Adipose tissue (tissue), 3 donors: Measurements from ENCODE around the gene BMP7. TPM values are rescaled to one million over a fixed set of nuclear protein-coding genes. Genes with fewer than 3 reads are reported as not detected.

ENCODE experiments used
- H3K27ac ChIP-seq: one replicate; pipeline ENCODE4 v1.5.1; 2013; ENCODE audit warnings: low read depth, low read length
- WGBS, 3 donors: extraction: QIAGEN DNeasy Blood & Tissue Kit; methylation state at CpG; one replicate each; pipeline ENCODE4 v1.1.7; 2013; 5-methylcytosine and 5-hydroxymethylcytosine counted together
- polyA plus RNA-seq, 3 donors: library from polyadenylated mRNA; stranded (reverse); fragments of 200-250 nt; gene quantifications; one replicate each; pipeline ENCODE4 v1.2.3, GENCODE V29; 2013
- donor health status: healthy with polysubstance abuse.
- donor health status: Bipolar disorder and iron deficiency.
- donor health status: healthy.

Gene BMP7
- polyA plus RNA-seq, 3 donors = 0.41 to 1.1 (median 0.43) TPM

DNA sequence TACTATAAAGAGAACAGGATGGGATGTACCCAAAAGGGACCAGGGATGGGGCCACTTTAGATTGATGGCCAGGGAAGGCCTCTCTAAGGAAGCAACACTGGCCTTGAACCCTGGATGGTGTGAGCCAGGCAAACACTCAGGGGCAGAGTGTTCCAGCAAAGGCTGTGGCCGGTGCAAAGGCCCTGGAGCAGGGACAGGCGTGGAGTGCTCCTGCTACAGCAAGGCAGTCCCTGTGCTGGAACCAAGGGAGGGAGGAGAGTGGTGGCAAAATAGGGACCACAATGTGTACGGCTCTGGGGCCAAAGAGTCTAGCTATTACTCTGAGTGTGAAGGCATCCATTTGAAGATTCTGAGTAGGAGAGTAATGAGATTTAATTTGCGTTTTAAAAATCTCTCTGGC is 131.6 kb downstream of the BMP7 start:
- WGBS, 3 donors = 75 to 88% (median 86%) methylated on average over 4 of the region's 4 CpGs
- no peak overlapping the region for H3K27ac ChIP-seq

DNA sequence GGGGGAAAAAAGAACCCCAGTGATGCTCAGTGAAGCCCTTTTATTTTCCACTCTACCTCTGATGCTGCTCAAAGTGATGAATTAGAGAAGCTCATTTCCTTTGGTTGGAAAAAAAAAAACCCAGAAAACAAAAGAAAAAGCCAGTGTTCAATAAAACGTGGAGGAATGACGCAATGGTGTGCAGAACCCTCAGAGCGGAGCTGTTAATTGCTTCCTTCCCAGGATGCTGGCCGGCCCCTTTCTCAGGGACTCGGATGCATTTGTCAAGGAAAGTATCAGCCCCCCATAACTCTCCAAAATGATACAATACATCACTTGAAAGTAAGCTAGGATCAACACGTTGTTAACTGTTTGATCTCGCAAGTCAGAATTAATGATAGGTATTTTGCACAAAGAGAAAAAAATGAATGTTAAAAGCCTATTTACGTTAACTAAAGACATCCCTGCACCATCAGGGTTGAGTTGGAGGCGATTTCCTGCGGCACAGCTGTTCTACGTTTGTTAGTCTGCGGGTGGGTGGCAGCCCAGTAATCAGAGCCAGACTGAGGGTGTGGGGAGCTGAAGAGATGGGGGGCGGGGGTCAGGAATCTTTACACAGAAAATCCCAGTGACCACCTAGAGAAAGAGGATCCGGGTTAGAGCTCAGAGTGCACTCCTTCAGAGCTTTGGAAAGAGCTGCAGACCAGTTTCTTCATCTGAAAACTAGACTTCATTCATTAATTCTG is 132.4 kb downstream of the BMP7 start:
- WGBS, 3 donors = 25 to 34% (median 26%) methylated on average over 14 of the region's 14 CpGs
- no peak overlapping the region for H3K27ac ChIP-seq

GRCh38 chr20:57131601-57132391 is 134.6 kb downstream of the BMP7 start:
- no peak overlapping the region for H3K27ac ChIP-seq
- WGBS, 3 donors = 72 to 82% (median 77%) methylated on average over 13 of the region's 13 CpGs

- 80 to 83% (median 83%) methylated on average over 10 of the region's 10 CpGs for WGBS, 3 donors
- no peak overlapping the region for H3K27ac ChIP-seq
Observed at GRCh38 chr20:57131077-57131476, 135.4 kb downstream of the BMP7 start.

DNA sequence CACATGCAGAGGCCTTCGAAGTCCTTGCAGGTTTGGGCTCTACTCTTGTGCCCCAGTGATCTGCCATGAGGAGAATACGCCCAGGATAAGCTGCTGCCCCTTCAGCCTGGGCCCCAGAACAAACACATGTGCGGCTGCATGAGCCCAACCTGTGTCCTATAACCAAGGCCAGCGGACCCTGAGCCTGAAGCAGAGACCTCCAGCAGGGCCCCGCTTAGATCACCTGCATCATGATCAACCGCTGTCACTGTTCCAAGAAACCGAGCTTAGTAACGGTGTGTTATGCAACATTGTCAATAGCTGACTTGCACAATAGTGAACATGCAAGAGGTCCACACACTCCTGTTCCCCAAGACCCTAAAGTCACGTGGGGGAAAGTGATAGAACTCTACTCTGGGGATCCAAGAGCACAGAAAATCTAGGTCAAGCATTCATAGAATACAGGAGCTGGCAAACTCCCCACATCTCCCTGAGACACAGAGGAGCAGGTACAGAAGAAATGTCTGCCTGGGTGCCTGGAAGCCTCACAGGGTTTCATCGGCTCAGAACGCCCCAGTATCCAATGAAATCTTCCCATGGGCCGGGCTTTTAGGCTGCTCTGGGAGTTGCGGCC is 136.2 kb downstream of the BMP7 start:
- H3K27ac ChIP-seq = no peak overlapping the region
- 57 to 74% (median 71%) methylated on average over 13 of the region's 13 CpGs for WGBS, 3 donors

DNA sequence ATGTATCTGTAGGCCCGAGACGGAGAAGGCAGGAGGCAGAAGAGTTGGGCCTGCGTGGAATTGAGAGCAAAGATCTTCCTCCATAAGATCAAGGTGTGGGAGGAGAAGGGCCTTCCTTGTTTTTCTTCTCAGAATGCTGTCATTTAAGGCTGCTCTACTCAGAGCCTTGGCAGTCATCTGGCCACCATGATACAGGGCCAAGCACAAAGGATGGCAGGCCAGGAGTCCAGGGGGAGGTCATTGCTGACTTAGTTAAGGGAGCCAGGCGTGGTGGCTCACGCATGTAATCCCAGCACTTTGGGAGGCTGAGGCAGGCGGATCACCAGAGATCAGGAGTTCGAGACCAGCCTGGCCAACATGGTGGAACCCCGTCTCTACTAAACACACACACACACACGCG is 137.1 kb downstream of the BMP7 start:
- no peak overlapping the region for H3K27ac ChIP-seq
- WGBS, 3 donors = 91 to 94% (median 93%) methylated on average over 10 of the region's 10 CpGs

DNA sequence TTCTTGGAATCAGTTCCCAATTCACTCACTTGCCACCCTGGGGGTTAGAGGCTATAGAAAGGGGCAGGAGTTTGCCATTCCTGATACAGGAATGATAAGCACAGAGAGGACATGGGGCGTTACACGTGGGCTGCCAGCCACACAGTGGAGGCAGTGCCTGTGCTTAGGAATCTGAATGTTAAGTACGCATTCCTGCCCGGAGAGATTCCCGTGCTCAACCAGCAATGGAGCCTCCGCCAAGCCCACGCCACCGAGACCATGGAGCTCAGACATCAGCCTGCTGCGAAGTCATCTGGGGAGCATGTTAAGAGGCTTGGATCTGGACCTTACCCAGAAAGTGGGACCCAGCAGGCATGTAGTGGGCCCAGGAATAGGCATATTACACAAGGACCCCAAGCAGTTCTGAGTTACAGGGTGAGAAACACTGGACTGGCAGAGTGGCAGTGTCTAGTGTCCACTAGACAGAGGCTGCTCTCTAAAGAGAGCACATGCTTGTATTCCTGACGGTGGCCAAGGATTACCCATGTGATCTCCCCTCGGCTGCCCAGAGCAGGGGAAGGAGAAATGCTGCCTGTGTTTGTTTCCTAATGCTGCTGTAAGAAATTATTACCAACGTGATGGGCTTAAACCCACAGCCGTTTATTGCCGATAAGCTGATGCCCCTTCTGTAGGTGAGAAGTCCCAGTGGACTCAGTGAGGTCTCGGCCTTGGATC is 138.2 kb downstream of the BMP7 start:
- H3K27ac ChIP-seq = no peak overlapping the region
- whole genome bisulfite sequencing, 3 donors = 72 to 74% (median 72%) methylated on average over 15 of the region's 15 CpGs

DNA sequence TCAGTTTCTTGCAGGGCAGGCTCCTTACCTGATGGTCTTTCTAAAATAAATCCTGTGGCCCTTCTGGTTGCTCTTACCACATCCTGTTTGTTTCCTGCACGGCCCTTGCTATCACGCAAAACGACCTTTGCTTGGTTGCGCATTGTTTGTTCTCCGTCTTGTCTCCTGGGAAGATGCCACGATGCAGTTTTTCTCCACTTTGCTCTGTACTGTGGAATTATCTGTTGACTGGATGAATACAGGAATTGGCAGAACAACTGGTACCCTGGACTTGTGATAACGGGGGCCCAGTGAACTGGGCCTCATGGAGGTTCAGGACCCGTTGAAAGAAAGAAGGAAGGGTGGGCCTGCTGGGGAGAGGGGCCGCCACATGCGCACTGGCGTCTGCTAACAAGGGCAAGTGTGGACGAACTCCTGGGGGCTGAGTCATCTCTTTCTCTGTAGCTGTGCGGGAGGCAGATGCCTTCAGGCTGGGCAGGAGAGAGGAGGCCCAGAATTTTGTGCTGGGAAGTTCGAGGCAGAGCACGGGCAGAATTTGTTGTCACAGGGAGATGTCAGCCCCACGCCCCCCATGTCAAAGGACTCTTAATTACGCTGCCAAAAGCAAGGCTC is 139.9 kb downstream of the BMP7 start:
- WGBS, 3 donors = 57 to 59% (median 59%) methylated on average over 17 of the region's 17 CpGs
- H3K27ac ChIP-seq = no peak overlapping the region

GRCh38 chr20:57124800-57125517 is 141.5 kb downstream of the BMP7 start:
- no peak overlapping the region for H3K27ac ChIP-seq
- WGBS, 3 donors = 52 to 58% (median 52%) methylated on average over 12 of the region's 12 CpGs

- H3K27ac ChIP-seq = no peak overlapping the region
- 56 to 70% (median 67%) methylated on average over 6 of the region's 6 CpGs for WGBS, 3 donors
Observed at GRCh38 chr20:57124366-57124765, 142.1 kb downstream of the BMP7 start.

- WGBS, 3 donors = 90 to 98% (median 94%) methylated on average over 4 of the region's 4 CpGs
- H3K27ac ChIP-seq = no peak overlapping the region
Observed at GRCh38 chr20:57123504-57123903, 142.9 kb downstream of the BMP7 start.

GRCh38 chr20:57122536-57123489 is 143.6 kb downstream of the BMP7 start:
- H3K27ac ChIP-seq = no peak overlapping the region
- WGBS, 3 donors = 79% methylated on average over 7 of the region's 7 CpGs

DNA sequence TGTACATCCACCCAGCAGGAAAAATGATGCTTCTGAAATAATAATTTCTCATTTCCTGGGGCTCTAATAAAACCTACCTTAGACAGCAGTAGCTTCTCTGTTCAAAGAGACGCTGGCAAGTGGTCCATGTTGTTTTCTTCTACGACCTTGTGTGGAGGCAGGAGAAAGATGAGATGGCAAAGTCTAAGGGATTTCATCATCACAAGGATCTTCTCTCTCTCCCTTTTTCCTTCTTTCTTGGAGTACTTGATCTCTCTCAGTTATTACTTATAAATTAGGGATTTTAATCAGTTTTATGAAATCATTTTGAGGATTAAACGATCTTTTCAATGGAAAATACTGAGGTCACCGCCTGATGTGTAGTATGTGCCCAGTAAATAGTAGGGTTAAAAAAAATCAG is 147.5 kb downstream of the BMP7 start:
- WGBS, 3 donors = 86 to 89% (median 88%) methylated on average over 4 of the region's 4 CpGs
- no peak overlapping the region for H3K27ac ChIP-seq
